ENCODE data around the gene DLD. TPM values are rescaled to one million over a fixed set of nuclear protein-coding genes. Genes with fewer than 3 reads are reported as not detected.
"Not testable (repeated sequence)": the region's sequence is repeated elsewhere in the genome, so short reads cannot be mapped to it uniquely, and the experiment has no call there.

DLD gene, protein sequence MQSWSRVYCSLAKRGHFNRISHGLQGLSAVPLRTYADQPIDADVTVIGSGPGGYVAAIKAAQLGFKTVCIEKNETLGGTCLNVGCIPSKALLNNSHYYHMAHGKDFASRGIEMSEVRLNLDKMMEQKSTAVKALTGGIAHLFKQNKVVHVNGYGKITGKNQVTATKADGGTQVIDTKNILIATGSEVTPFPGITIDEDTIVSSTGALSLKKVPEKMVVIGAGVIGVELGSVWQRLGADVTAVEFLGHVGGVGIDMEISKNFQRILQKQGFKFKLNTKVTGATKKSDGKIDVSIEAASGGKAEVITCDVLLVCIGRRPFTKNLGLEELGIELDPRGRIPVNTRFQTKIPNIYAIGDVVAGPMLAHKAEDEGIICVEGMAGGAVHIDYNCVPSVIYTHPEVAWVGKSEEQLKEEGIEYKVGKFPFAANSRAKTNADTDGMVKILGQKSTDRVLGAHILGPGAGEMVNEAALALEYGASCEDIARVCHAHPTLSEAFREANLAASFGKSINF
- total RNA-seq, result 10 to 100 TPM; 68.2 to 70.6 TPM

DNA sequence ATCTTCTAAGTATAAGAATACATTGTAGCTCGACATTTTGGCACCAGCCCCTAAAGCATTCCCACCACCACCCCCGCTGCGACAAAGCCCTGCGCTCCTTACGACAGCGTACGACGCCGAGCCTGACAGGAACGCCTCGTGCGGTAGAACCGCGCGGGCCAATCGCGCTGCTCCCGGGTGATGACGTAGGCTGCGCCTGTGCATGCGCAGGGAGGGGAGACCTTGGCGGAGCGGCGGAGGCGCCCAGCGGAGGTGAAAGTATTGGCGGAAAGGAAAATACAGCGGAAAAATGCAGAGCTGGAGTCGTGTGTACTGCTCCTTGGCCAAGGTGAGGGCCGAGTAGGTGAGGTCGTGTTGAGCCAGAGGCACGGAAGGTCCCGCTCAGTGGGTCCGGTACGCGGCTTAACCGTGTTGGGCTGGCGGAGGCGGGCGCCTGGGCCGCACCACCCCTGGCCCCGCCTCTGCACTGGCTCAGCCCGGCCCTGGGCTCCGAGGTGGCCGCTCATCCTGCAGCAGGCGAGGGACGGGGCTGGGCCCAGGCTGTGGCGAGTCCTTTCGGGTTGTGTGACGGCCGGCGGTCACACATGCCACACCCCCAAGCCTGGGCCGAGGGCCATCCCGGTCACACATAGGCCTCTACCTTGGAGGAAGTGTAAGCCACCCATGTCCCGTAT, at the start of gene DLD:
DLD (plus strand) TSS at position 222 of the 674 bp plus-strand sequence; CDS start at position 290, 68 bp downstream.
- peaks cover 47% of the 10 kb centered on the region for H3K4me1 Mint-ChIP-seq
- H3K4me3 Mint-ChIP-seq, result peak within 1 kb of the TSS; percentile 93
- no peaks in the 10 kb centered on the region for H3K27me3 Mint-ChIP-seq
- ChIA-PET POLR2A (interaction anchor here (1.3 to 5.5 kb wide), 9 partner anchors 10 to 723 kb away, joined by 3 to 47 read pairs (median 7); partner anchors contain the start of genes CBLL1, COG5, DUS4L and HBP1), CTCF (interaction anchor here (0.7 to 4.8 kb wide), 6 partner anchors 11 to 327 kb away, joined by 3 to 29 read pairs (median 6); partner anchors contain the start of genes CBLL1, COG5 and DUS4L)
- peak within 1 kb of the TSS; percentile 91 for H3K27ac Mint-ChIP-seq
- H3K36me3 Mint-ChIP-seq (ENCODE audit: low read depth), result peaks cover 24% of the 10 kb centered on the region
- DNase-seq, result peak; percentile 95
- peaks cover 2% of the 10 kb centered on the region for H3K9me3 Mint-ChIP-seq

DNA sequence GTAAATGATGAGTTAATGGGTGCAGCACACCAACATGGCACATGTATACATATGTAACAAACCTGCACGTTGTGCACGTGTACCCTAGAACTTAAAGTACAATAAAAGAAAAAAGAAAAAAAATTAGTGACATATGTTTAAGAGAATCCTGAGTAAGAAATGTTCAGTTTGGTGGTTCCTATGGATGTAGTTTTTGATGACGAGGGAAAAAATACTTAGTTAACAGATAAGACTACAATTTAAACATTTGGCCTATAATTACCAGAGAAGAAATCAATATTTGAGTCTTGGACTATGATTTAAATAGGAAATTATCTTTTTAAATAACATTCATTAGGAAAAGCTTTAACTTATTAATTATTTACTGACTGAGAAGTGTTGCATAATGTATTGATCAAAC, 48.8 kb upstream of the DLD start:
- Mint-ChIP-seq H3K4me1 (no peaks in the 10 kb centered on the region), H3K9me3 (peaks cover 4% of the 10 kb centered on the region), H3K27ac (no peak overlapping the region), H3K27me3 (peaks cover 3% of the 10 kb centered on the region), H3K4me3 (no peak overlapping the region), H3K36me3 (ENCODE audit: low read depth) (no peaks in the 10 kb centered on the region)
- no peak for DNase-seq
- POLR2A ChIA-PET, result no interaction called here
- CTCF ChIA-PET, result no interaction called here

DNA sequence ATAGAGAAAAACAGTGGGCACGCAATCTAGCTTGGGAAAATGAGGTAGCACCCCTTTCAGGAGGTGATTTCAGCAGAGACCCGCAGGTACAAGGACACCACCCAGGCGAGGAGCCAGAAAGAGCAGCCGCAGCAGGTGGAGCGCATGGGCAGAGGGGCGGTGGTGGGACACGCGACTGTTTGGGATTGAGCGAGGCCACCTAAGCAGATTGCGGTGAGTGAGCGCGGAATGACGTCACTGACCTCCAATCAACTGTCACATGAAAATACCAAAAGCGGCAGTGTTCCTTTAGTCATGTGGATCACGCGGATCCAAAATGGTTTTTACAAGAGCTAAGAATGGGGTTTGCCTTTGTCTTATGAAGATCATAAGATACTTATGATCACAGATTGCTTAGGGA, 47.8 kb upstream of the DLD start:
- no peaks in the 10 kb centered on the region for H3K27me3 Mint-ChIP-seq
- ChIA-PET CTCF (interaction anchor here (1.0 kb wide), 1 partner anchor 32 kb away, joined by 3 read pairs; no protein-coding TSS in a partner anchor), POLR2A (no interaction called here)
- no peak overlapping the region for H3K27ac Mint-ChIP-seq
- no peak overlapping the region for H3K4me3 Mint-ChIP-seq
- no peak for DNase-seq
- H3K36me3 Mint-ChIP-seq (ENCODE audit: low read depth), result no peaks in the 10 kb centered on the region
- no peaks in the 10 kb centered on the region for H3K4me1 Mint-ChIP-seq
- H3K9me3 Mint-ChIP-seq, result peaks cover 4% of the 10 kb centered on the region

DNA sequence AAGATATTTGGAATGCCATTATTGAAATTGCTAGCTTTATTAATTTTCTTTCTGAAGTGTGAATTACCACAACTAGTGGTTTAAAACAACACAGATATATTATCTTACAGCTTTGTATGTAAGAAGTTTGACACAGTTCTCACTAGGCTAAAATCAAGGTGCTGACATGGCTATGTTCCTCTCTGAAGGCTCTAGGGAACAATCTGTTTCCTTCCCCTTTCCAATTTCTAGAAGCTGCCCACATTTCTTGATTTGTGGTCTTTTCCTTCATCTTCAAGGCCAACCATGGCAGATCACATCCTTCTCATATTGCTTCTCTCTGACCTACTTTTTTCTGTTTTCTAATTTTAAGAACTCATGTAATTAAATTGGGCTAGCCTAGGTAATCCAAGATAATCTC, 44.7 kb upstream of the DLD start:
- Mint-ChIP-seq H3K4me1 (no peaks in the 10 kb centered on the region), H3K27ac (no peak overlapping the region), H3K4me3 (no peak overlapping the region), H3K36me3 (ENCODE audit: low read depth) (no peaks in the 10 kb centered on the region), H3K27me3 (no peaks in the 10 kb centered on the region), H3K9me3 (no peaks in the 10 kb centered on the region)
- DNase-seq, result no peak
- POLR2A ChIA-PET, result no interaction called here
- CTCF ChIA-PET, result no interaction called here

DNA sequence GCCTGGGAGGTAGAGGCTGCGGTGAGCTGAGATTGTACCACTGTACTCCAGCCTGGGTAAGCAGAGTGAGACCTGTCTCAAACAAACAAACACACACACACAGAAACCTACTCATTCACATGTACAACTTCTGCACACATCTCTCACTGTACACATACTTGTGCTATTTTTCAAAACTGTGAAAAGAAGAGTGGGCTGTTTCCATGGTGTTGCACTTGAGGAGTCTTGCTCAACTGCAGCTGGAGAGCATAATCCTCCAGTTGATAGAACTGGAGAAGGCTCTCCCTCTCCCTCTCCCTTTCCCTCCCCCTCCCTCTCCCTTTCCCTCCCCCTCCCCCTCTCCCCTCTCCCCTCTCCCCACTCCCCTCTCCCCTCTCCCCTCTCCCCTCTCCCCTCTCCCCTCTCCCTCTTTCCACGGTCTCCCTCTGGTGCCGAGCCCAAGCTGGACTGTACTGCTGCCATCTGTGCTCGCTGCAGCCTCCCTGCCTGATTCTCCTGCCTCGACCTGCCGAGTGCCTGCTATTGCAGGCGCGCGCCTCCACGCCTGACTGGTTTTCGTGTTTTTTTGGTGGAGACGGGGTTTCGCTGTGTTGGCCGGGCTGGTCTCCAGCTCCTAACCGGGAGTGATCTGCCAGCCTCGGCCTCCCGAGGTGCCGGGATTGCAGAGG, 43.7 kb upstream of the DLD start:
- H3K36me3 Mint-ChIP-seq (ENCODE audit: low read depth), result no peaks in the 10 kb centered on the region
- H3K4me1 Mint-ChIP-seq, result no peaks in the 10 kb centered on the region
- no peaks in the 10 kb centered on the region for H3K9me3 Mint-ChIP-seq
- CTCF ChIA-PET, result no interaction called here
- no peaks in the 10 kb centered on the region for H3K27me3 Mint-ChIP-seq
- DNase-seq, result no peak
- H3K27ac Mint-ChIP-seq, result no peak overlapping the region
- POLR2A ChIA-PET, result no interaction called here
- no peak overlapping the region for H3K4me3 Mint-ChIP-seq

DNA sequence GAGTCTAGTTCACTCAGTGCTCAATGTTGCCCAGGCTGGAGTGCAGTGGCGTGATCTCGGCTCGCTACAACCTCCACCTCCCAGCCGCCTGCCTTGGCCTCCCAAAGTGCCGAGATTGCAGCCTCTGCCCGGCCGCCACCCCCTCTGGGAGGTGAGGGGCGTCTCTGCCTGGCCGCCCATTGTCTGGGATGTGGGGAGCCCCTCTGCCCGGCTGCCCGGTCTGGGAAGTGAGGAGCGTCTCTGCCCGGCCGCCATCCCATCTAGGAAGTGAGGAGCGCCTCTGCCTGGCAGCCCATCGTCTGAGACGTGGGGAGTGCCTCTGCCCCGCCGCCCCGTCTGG, 43.2 kb upstream of the DLD start:
- POLR2A ChIA-PET; H3K4me1 Mint-ChIP-seq; H3K4me3 Mint-ChIP-seq; H3K9me3 Mint-ChIP-seq; DNase-seq; H3K27ac Mint-ChIP-seq; H3K27me3 Mint-ChIP-seq; CTCF ChIA-PET; H3K36me3 Mint-ChIP-seq (ENCODE audit: low read depth): not testable (repeated sequence)

DNA sequence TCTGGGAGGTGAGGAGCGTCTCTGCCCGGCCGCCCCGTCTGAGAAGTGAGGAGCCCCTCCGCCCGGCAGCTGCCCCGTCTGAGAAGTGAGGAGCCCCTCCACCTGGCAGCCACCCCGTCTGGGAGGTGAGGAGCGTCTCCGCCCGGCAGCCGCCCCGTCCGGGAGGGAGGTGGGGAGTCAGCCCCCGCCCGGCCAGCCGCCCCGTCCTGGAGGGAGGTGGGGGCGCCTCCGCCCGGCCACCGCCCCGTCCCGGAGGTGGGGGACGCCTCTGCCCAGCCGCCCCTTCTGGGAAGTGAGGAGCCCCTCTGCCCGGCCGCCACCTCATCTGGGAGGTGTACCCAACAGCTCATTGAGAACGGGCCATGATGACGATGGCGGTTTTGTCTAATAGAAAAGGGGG, 42.8 kb upstream of the DLD start:
- H3K36me3 Mint-ChIP-seq (ENCODE audit: low read depth); CTCF ChIA-PET; H3K27me3 Mint-ChIP-seq; DNase-seq; H3K4me3 Mint-ChIP-seq; H3K4me1 Mint-ChIP-seq; POLR2A ChIA-PET; H3K9me3 Mint-ChIP-seq; H3K27ac Mint-ChIP-seq: not testable (repeated sequence)

DNA sequence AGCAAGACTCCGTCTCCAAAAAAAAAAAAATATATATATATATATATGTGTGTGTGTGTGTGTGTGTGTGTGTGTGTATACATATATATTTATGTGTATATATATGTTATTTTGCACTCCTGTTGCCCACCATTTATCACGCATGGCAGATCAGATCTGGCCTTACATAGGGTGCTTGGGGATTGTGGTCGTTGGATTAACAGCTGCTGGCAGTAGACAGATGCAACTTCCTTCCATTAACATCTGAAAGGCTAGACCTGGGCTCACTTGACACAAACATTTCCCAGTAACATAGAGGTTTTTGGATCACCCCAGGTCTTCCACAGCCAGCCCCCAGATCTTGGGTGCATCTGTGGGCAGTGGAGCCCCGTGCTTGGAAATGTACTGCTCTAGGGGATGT, 40.8 kb upstream of the DLD start:
- no peaks in the 10 kb centered on the region for H3K9me3 Mint-ChIP-seq
- no peak overlapping the region for H3K27ac Mint-ChIP-seq
- H3K36me3 Mint-ChIP-seq (ENCODE audit: low read depth), result no peaks in the 10 kb centered on the region
- POLR2A ChIA-PET, result no interaction called here
- H3K4me1 Mint-ChIP-seq, result no peaks in the 10 kb centered on the region
- no peaks in the 10 kb centered on the region for H3K27me3 Mint-ChIP-seq
- DNase-seq, result no peak
- CTCF ChIA-PET, result no interaction called here
- H3K4me3 Mint-ChIP-seq, result no peak overlapping the region

DNA sequence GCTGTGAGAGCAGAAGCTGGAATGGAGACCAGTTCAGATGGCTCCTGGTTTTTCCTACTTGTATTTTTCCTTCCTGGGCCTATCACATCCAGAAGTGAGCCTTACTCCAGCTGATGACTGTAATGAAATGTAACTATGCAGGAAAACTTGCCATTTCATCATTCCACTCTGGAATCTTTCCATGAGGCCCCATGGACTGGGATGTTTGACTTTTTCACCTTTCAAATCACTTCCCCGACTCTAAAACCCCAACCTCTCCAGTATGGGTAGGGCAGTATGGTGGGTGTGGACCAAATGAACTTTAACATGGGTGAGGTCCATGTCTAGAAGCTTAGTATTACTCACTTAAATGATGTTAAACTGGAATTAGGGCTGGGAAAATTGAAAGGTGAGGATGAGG, 40.3 kb upstream of the DLD start:
- Mint-ChIP-seq H3K4me1 (no peaks in the 10 kb centered on the region), H3K9me3 (no peaks in the 10 kb centered on the region), H3K27ac (no peak overlapping the region), H3K36me3 (ENCODE audit: low read depth) (no peaks in the 10 kb centered on the region), H3K27me3 (no peaks in the 10 kb centered on the region), H3K4me3 (no peak overlapping the region)
- POLR2A ChIA-PET, result no interaction called here
- no peak for DNase-seq
- CTCF ChIA-PET, result no interaction called here

DNA sequence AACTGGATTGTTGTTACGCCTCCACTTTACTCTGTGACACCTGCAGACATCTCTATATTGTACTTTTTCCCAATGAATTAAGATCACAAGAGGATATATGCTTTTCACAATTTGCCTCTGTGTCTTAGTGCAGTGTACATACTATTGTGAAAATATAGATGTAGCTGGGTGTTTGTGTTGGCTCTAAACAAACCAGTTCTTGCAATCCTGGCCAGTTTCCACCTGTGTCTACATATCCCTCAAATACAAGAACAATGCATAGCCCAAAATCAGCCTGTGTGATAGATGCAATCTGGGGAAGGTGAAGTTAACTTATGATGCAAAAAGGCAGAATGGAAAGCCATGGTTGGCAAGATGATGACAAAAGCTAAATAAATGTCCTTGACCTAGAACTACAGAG, 36.5 kb upstream of the DLD start:
- no peak overlapping the region for H3K27ac Mint-ChIP-seq
- DNase-seq, result no peak
- POLR2A ChIA-PET, result interaction anchor here (3.6 kb wide), 1 partner anchor 111 kb away, joined by 23 read pairs; the partner anchor contains the start of gene CBLL1
- peaks cover 27% of the 10 kb centered on the region for H3K4me1 Mint-ChIP-seq
- CTCF ChIA-PET, result no interaction called here
- H3K9me3 Mint-ChIP-seq, result no peaks in the 10 kb centered on the region
- H3K4me3 Mint-ChIP-seq, result no peak overlapping the region
- H3K36me3 Mint-ChIP-seq (ENCODE audit: low read depth), result no peaks in the 10 kb centered on the region
- H3K27me3 Mint-ChIP-seq, result no peaks in the 10 kb centered on the region

DNA sequence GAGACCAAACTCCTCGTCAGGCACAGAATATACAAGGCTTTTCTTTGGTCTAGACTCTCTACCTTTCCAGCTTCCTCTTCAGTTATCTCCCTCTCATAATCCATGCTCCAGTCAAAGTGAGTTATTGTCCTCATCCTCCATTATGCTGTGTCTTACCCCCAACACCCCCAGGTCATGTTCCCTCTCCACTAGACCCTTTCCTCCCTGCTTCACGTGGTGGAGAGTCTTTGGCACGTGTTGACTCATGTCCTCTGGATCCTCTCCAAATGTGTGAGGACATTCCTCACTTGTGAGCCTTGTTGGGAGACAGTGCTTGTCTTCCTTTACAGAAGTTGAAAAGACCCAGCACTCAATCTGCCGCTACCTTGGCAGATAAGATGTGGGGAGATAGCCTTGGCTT, 36.0 kb upstream of the DLD start:
- POLR2A ChIA-PET, result interaction anchor here (3.6 kb wide), 1 partner anchor 111 kb away, joined by 23 read pairs; the partner anchor contains the start of gene CBLL1
- peaks cover 27% of the 10 kb centered on the region for H3K4me1 Mint-ChIP-seq
- no peaks in the 10 kb centered on the region for H3K9me3 Mint-ChIP-seq
- no peak overlapping the region for H3K27ac Mint-ChIP-seq
- H3K36me3 Mint-ChIP-seq (ENCODE audit: low read depth), result no peaks in the 10 kb centered on the region
- no peaks in the 10 kb centered on the region for H3K27me3 Mint-ChIP-seq
- H3K4me3 Mint-ChIP-seq, result no peak overlapping the region
- no peak for DNase-seq
- CTCF ChIA-PET, result no interaction called here

DNA sequence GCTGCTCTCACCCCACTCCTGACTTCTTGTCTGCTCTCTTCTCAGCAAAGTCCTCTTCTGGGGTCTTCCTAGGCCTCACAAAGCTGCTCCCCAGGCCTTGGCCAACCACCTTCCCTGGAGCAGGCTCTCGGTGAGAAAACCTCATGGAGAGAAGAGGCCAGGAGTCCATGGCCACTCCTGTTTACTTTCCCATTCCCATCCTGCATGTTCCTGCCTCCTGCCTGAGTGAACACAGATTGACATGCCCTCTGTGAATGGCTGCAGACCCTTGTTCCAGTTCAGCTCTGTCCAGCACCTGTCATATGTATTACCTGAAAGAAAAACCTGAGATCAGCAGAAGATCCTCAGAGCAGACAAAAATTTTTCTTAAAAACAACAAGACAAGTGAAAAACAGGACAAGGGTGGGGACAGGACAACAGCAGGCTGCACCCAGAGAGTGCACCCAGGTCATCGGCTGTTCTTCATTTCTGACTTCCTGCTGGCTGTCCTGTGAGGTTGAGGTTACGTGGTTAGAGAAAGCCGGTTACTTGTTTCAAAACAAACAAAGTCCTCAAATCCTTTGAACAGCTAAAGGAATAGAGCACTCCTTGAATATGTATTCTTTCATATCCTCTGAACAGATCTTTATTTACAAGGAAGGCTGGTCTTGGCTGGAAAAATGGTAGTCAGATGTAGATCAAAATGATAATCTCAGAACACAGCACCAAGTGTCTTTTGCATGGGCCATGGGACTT, 34.0 kb upstream of the DLD start:
- Mint-ChIP-seq H3K36me3 (ENCODE audit: low read depth) (no peaks in the 10 kb centered on the region), H3K4me1 (peaks cover 27% of the 10 kb centered on the region), H3K27ac (peak overlapping the region; percentile 86), H3K4me3 (no peak overlapping the region), H3K9me3 (no peaks in the 10 kb centered on the region), H3K27me3 (no peaks in the 10 kb centered on the region)
- CTCF ChIA-PET, result interaction anchor here (1.2 to 1.6 kb wide), 3 partner anchors 18 to 113 kb away, joined by 6 read pairs; partner anchors contain the start of gene CBLL1
- peak; percentile 64 for DNase-seq
- POLR2A ChIA-PET, result interaction anchor here (0.6 to 3.6 kb wide), 6 partner anchors 10 to 688 kb away, joined by 3 to 23 read pairs (median 3); partner anchors contain the start of genes CBLL1 and HBP1
